HG02852 (cell line): Measurements from ENCODE around the gene LMAN2.
"Not testable (repeated sequence)": the region's sequence is repeated elsewhere in the genome, so short reads cannot be mapped to it uniquely, and the experiment has no call there.

Experiments used
- ATAC-seq: cut with Tn5 transposase; IDR thresholded peaks from one replicate; pipeline ENCODE4 v1.9.1; 2021; ENCODE audit warnings: mild to moderate bottlenecking, moderate library complexity; ENCODE audit not compliant: unreplicated experiment

Gene LMAN2

GRCh38 chr5:177380805-177381126, 29.3 kb upstream of the LMAN2 start:
- no peak for ATAC-seq

- no peak for ATAC-seq
Measured at GRCh38 chr5:177378884-177379883, 27.7 kb upstream of the LMAN2 start.

- no peak for ATAC-seq
Measured at GRCh38 chr5:177377851-177378776, 26.6 kb upstream of the LMAN2 start.

GRCh38 chr5:177376107-177376506, 24.6 kb upstream of the LMAN2 start:
- no peak for ATAC-seq

GRCh38 chr5:177375516-177375915, 24.0 kb upstream of the LMAN2 start:
- ATAC-seq: not testable (repeated sequence)

- ATAC-seq: no peak
Measured at GRCh38 chr5:177374211-177374610, 22.7 kb upstream of the LMAN2 start.

- no peak for ATAC-seq
Measured at GRCh38 chr5:177373806-177374205, 22.3 kb upstream of the LMAN2 start.

GRCh38 chr5:177372910-177373309, 21.4 kb upstream of the LMAN2 start:
- ATAC-seq: no peak

GRCh38 chr5:177372034-177372896, 20.8 kb upstream of the LMAN2 start:
- ATAC-seq: no peak

- ATAC-seq: no peak
Measured at GRCh38 chr5:177371120-177372033, 19.9 kb upstream of the LMAN2 start.

- peak; percentile 53 for ATAC-seq
Measured at GRCh38 chr5:177370488-177371119, 19.1 kb upstream of the LMAN2 start.

- ATAC-seq: no peak
Measured at GRCh38 chr5:177369645-177370440, 18.4 kb upstream of the LMAN2 start.

GRCh38 chr5:177368869-177369644, 17.6 kb upstream of the LMAN2 start:
- no peak for ATAC-seq

- no peak for ATAC-seq
Measured at GRCh38 chr5:177367981-177368868, 16.8 kb upstream of the LMAN2 start.

GRCh38 chr5:177367323-177367848, 15.9 kb upstream of the LMAN2 start:
- no peak for ATAC-seq
